Endothelial cell (in vitro differentiated cells): ENCODE measurements around the gene GJC2. TPM values are rescaled to one million over a fixed set of nuclear protein-coding genes. Genes with fewer than 3 reads are reported as not detected.

Source experiments
- DNase-seq: peaks from one replicate; pipeline ENCODE4 v3.0.0; 2021; ENCODE audit warnings: low spot score
- H3K27ac Mint-ChIP-seq: one replicate; pipeline ENCODE4 v1.8.0; 2021; ENCODE audit warnings: mixed read lengths, inconsistent platforms; ENCODE audit not compliant: unreplicated experiment
- H3K27me3 Mint-ChIP-seq: one replicate; pipeline ENCODE4 v1.8.0; 2021; ENCODE audit warnings: mild to moderate bottlenecking, moderate library complexity, mixed read lengths, inconsistent platforms; ENCODE audit not compliant: unreplicated experiment
- H3K36me3 Mint-ChIP-seq: one replicate; pipeline ENCODE4 v1.8.0; 2021; ENCODE audit warnings: mild to moderate bottlenecking, low read depth, mixed read lengths, inconsistent platforms; ENCODE audit not compliant: unreplicated experiment
- H3K4me1 Mint-ChIP-seq: one replicate; pipeline ENCODE4 v1.8.0; 2021; ENCODE audit warnings: mild to moderate bottlenecking, mixed read lengths, inconsistent platforms; ENCODE audit not compliant: unreplicated experiment
- H3K4me3 Mint-ChIP-seq: one replicate; pipeline ENCODE4 v1.8.0; 2021; ENCODE audit warnings: mild to moderate bottlenecking, mixed read lengths, inconsistent platforms; ENCODE audit not compliant: unreplicated experiment
- H3K9me3 Mint-ChIP-seq: one replicate; pipeline ENCODE4 v1.8.0; 2021; ENCODE audit warnings: mixed read lengths, inconsistent platforms; ENCODE audit not compliant: unreplicated experiment
- CTCF ChIP-seq: fragments of 200-600 bp; sonication (generic); IDR thresholded peaks from one replicate; pipeline ENCODE4 v1.5.0; 2021; ENCODE audit warnings: antibody characterized with exemption; ENCODE audit not compliant: unreplicated experiment
- total RNA-seq: library from RNA; stranded (reverse); fragmentation: NEBNext Ultra II Directional; extraction: Animal tissue kit (Norgen Biotek cat#: 25700); gene quantifications from one replicate; pipeline ENCODE4 v1.2.1, GENCODE V29; 2021; ENCODE audit not compliant: unreplicated experiment

The GJC2 gene
- total RNA-seq, 1 donor from 2014 or later: 13.0 TPM

GRCh38 chr1:228175316-228176023 is 25.7 kb downstream of the GJC2 start:
- DNase-seq: no peak
- Mint-ChIP-seq H3K27ac (no peak overlapping the region), H3K9me3 (no peaks in the 10 kb centered on the region), H3K4me1 (peaks cover 3% of the 10 kb centered on the region), H3K4me3 (no peak overlapping the region), H3K36me3 (peaks cover 10% of the 10 kb centered on the region), H3K27me3 (peaks cover 8% of the 10 kb centered on the region)
- no peak for TF ChIP-seq CTCF

GRCh38 chr1:228176024-228176395 is 26.3 kb downstream of the GJC2 start:
- Mint-ChIP-seq H3K9me3 (no peaks in the 10 kb centered on the region), H3K36me3 (peaks cover 10% of the 10 kb centered on the region), H3K27ac (no peak overlapping the region), H3K4me3 (no peak overlapping the region), H3K27me3 (peaks cover 8% of the 10 kb centered on the region), H3K4me1 (peaks cover 3% of the 10 kb centered on the region)
- DNase-seq: no peak
- TF ChIP-seq CTCF: no peak

GRCh38 chr1:228176461-228177182 is 26.9 kb downstream of the GJC2 start:
- peaks cover 3% of the 10 kb centered on the region for H3K4me1 Mint-ChIP-seq
- TF ChIP-seq CTCF: no peak
- peaks cover 9% of the 10 kb centered on the region for H3K36me3 Mint-ChIP-seq
- H3K27me3 Mint-ChIP-seq: peaks cover 7% of the 10 kb centered on the region
- no peak for DNase-seq
- H3K9me3 Mint-ChIP-seq: no peaks in the 10 kb centered on the region
- no peak overlapping the region for H3K4me3 Mint-ChIP-seq
- no peak overlapping the region for H3K27ac Mint-ChIP-seq

GRCh38 chr1:228177183-228177475 is 27.4 kb downstream of the GJC2 start:
- DNase-seq: no peak
- no peaks in the 10 kb centered on the region for H3K9me3 Mint-ChIP-seq
- no peak overlapping the region for H3K4me3 Mint-ChIP-seq
- H3K36me3 Mint-ChIP-seq: peaks cover 4% of the 10 kb centered on the region
- TF ChIP-seq CTCF: no peak
- peaks cover 3% of the 10 kb centered on the region for H3K27me3 Mint-ChIP-seq
- no peak overlapping the region for H3K27ac Mint-ChIP-seq
- peaks cover 3% of the 10 kb centered on the region for H3K4me1 Mint-ChIP-seq
